Karpas-422 (cell line): ENCODE data around the gene PLK1. TPM values are rescaled to one million over a fixed set of nuclear protein-coding genes. Genes with fewer than 3 reads are reported as not detected.
"Not testable (repeated sequence)": the region's sequence is repeated elsewhere in the genome, so short reads cannot be mapped to it uniquely, and the experiment has no call there.

ENCODE experiments used
- DNase-seq: peaks from one replicate; pipeline ENCODE4 v3.0.0-alpha.2; 2015
- H2AFZ ChIP-seq: fragments of 200-600 bp; sonication (generic); 2 replicates; pipeline ENCODE4 v1.6.1; 2014; ENCODE audit warnings: antibody characterized with exemption, low read length, mixed read lengths
- H3K27ac ChIP-seq: fragments of 200-600 bp; sonication (generic); 2 replicates; pipeline ENCODE4 v1.5.1; 2014; ENCODE audit warnings: mild to moderate bottlenecking, low read length, moderate library complexity
- H3K27me3 ChIP-seq: fragments of 200-600 bp; sonication (generic); 2 replicates; pipeline ENCODE4 v1.6.1; 2014; ENCODE audit warnings: low read length, mixed read lengths
- H3K36me3 ChIP-seq: fragments of 200-600 bp; sonication (generic); 2 replicates; pipeline ENCODE4 v1.6.1; 2014; ENCODE audit warnings: low read length, mixed read lengths; ENCODE audit not compliant: insufficient read depth
- H3K4me1 ChIP-seq: fragments of 200-600 bp; sonication (generic); 2 replicates; pipeline ENCODE4 v1.6.1; 2014; ENCODE audit warnings: mild to moderate bottlenecking, low read length, mixed read lengths
- H3K4me2 ChIP-seq: fragments of 200-600 bp; sonication (generic); 2 replicates; pipeline ENCODE4 v1.6.1; 2014; ENCODE audit warnings: low read length, low read depth, mild to moderate bottlenecking; ENCODE audit not compliant: poor library complexity, severe bottlenecking
- H3K4me3 ChIP-seq: fragments of 200-600 bp; sonication (generic); 2 replicates; pipeline ENCODE4 v1.5.1; 2014; ENCODE audit warnings: mild to moderate bottlenecking, antibody characterized with exemption, low read length, mixed read lengths
- H3K79me2 ChIP-seq: fragments of 200-600 bp; sonication (generic); 2 replicates; pipeline ENCODE4 v1.6.1; 2014; ENCODE audit warnings: mild to moderate bottlenecking, low read length, mixed read lengths
- H3K9ac ChIP-seq: fragments of 200-600 bp; sonication (generic); 2 replicates; pipeline ENCODE4 v1.6.0; 2014; ENCODE audit warnings: low read length
- H3K9me2 ChIP-seq: fragments of 200-600 bp; sonication (generic), shearing (Covaris generic); replicated peaks from 2 replicates; pipeline ENCODE4 v1.6.0; 2014; ENCODE audit warnings: mild to moderate bottlenecking, low read length, moderate library complexity; ENCODE audit not compliant: insufficient read depth
- H3K9me3 ChIP-seq: fragments of 300-700, 200-600 bp; sonication (generic); 2 replicates; pipeline ENCODE4 v1.6.1; 2014; ENCODE audit warnings: low read length, mixed read lengths
- H4K20me1 ChIP-seq: fragments of 200-600 bp; sonication (generic); 2 replicates; pipeline ENCODE4 v1.6.1; 2014; ENCODE audit warnings: mild to moderate bottlenecking, antibody characterized with exemption, low read length, low read depth; ENCODE audit not compliant: insufficient read depth
- total RNA-seq: library from RNA; depleted of rRNA; stranded (reverse); fragments of >200 nt; shearing (Covaris generic); gene quantifications from 2 replicates; pipeline ENCODE4 v1.2.3, GENCODE V29; 2014; ENCODE audit warnings: low replicate concordance

The PLK1 gene
- total RNA-seq, 1 experiment from 2014 or later: 36.8 TPM

- Histone ChIP-seq H3K9me3 (no peaks in the 10 kb centered on the region), H3K9me2 (no peaks in the 10 kb centered on the region), H3K27ac (no peak overlapping the region), H4K20me1 (no peaks in the 10 kb centered on the region), H3K9ac (no peak overlapping the region), H2AFZ (no peak overlapping the region), H3K36me3 (no peaks in the 10 kb centered on the region), H3K4me1 (no peaks in the 10 kb centered on the region; the same call in 1 of the 2 replicates), H3K4me2 (no peak overlapping the region), H3K79me2 (no peaks in the 10 kb centered on the region), H3K4me3 (no peak overlapping the region), H3K27me3 (no peaks in the 10 kb centered on the region)
- no peak for DNase-seq
These were observed 45.6 kb downstream of the PLK1 start for GRCh38 chr16:23724096-23724784.

GRCh38 chr16:23724785-23725131, 46.1 kb downstream of the PLK1 start:
- no peaks in the 10 kb centered on the region for H3K9me2 ChIP-seq
- no peaks in the 10 kb centered on the region for H3K9me3 ChIP-seq
- no peak overlapping the region for H3K4me3 ChIP-seq

GRCh38 chr16:23726710-23727109, 48.0 kb downstream of the PLK1 start:
- no peak overlapping the region for H3K4me2 ChIP-seq
- H4K20me1 ChIP-seq: no peaks in the 10 kb centered on the region
- no peak overlapping the region for H3K4me3 ChIP-seq
- H3K36me3 ChIP-seq: no peaks in the 10 kb centered on the region
- no peak for DNase-seq
- H3K9ac ChIP-seq: no peak overlapping the region
- H3K4me1 ChIP-seq: no peaks in the 10 kb centered on the region; the same call in 1 of the 2 replicates
- no peaks in the 10 kb centered on the region for H3K9me3 ChIP-seq
- H3K79me2 ChIP-seq: no peaks in the 10 kb centered on the region
- no peak overlapping the region for H2AFZ ChIP-seq
- no peaks in the 10 kb centered on the region for H3K9me2 ChIP-seq
- H3K27ac ChIP-seq: no peak overlapping the region
- H3K27me3 ChIP-seq: no peaks in the 10 kb centered on the region

More at GRCh38 chr16:23724785-23725131, 46.1 kb downstream of the PLK1 start:
- H4K20me1 ChIP-seq: no peaks in the 10 kb centered on the region
- no peak for DNase-seq
- H2AFZ ChIP-seq: no peak overlapping the region
- no peaks in the 10 kb centered on the region for H3K36me3 ChIP-seq
- no peaks in the 10 kb centered on the region for H3K79me2 ChIP-seq
- H3K9ac ChIP-seq: no peak overlapping the region
- H3K27me3 ChIP-seq: no peaks in the 10 kb centered on the region
- no peak overlapping the region for H3K4me2 ChIP-seq
- no peak overlapping the region for H3K27ac ChIP-seq
- no peaks in the 10 kb centered on the region; the same call in 1 of the 2 replicates for H3K4me1 ChIP-seq

DNA sequence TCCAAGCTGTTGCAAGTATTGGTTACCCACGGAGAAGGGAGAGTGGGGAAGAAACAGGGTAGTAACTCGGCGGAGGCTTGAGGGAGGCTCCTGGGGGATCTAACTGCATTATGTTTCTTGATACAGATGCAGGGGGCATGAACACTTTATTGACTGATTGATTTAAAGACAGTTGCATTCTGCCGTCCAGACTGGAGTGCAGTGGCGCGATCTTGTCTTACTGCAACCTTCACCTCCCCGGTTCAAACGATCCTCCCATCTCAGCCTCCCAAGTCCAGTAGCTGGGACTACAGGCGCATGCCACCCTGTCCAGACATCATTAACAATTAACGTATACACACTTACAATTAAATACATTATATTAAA, 49.4 kb downstream of the PLK1 start:
- no peaks in the 10 kb centered on the region for H3K36me3 ChIP-seq
- no peaks in the 10 kb centered on the region for H3K9me2 ChIP-seq
- no peaks in the 10 kb centered on the region; the same call in 1 of the 2 replicates for H3K4me1 ChIP-seq
- H3K27me3 ChIP-seq: no peaks in the 10 kb centered on the region
- no peak for DNase-seq
- H3K79me2 ChIP-seq: no peaks in the 10 kb centered on the region
- no peak overlapping the region for H3K4me3 ChIP-seq
- no peaks in the 10 kb centered on the region for H4K20me1 ChIP-seq
- H3K4me2 ChIP-seq: peak overlapping the region; percentile 36
- no peak overlapping the region for H3K9ac ChIP-seq
- H2AFZ ChIP-seq: peak overlapping the region; percentile 21; the same call in 1 of the 2 replicates
- H3K27ac ChIP-seq: no peak overlapping the region
- H3K9me3 ChIP-seq: no peaks in the 10 kb centered on the region

GRCh38 chr16:23729503-23730424, 51.1 kb downstream of the PLK1 start:
- Histone ChIP-seq H3K27ac (no peak overlapping the region), H3K9me2 (no peaks in the 10 kb centered on the region), H3K4me1 (no peaks in the 10 kb centered on the region; the same call in 1 of the 2 replicates), H3K4me2 (no peak overlapping the region), H3K9me3 (no peaks in the 10 kb centered on the region), H3K9ac (no peak overlapping the region), H3K4me3 (no peak overlapping the region), H4K20me1 (no peaks in the 10 kb centered on the region), H3K79me2 (no peaks in the 10 kb centered on the region), H3K36me3 (no peaks in the 10 kb centered on the region), H2AFZ (no peak overlapping the region), H3K27me3 (no peaks in the 10 kb centered on the region)
- no peak for DNase-seq

GRCh38 chr16:23734176-23734893, 55.6 kb downstream of the PLK1 start:
- Histone ChIP-seq H3K36me3 (no peaks in the 10 kb centered on the region), H3K9me2 (no peaks in the 10 kb centered on the region), H3K27me3 (no peaks in the 10 kb centered on the region), H3K79me2 (no peaks in the 10 kb centered on the region), H3K4me1 (no peaks in the 10 kb centered on the region), H3K9me3 (no peaks in the 10 kb centered on the region), H3K4me2 (no peak overlapping the region), H2AFZ (no peak overlapping the region), H3K27ac (no peak overlapping the region), H4K20me1 (no peaks in the 10 kb centered on the region), H3K9ac (no peak overlapping the region), H3K4me3 (no peak overlapping the region)
- DNase-seq: no peak

- H3K4me3 ChIP-seq, H3K9me2 ChIP-seq, H3K4me2 ChIP-seq, H3K36me3 ChIP-seq, H2AFZ ChIP-seq, H3K27ac ChIP-seq, H3K27me3 ChIP-seq, H3K4me1 ChIP-seq, H3K79me2 ChIP-seq, H4K20me1 ChIP-seq, H3K9me3 ChIP-seq, DNase-seq, H3K9ac ChIP-seq: not testable (repeated sequence)
These were observed 58.8 kb downstream of the PLK1 start for GRCh38 chr16:23737423-23738028.
